Duodenal mucosa (tissue), 2 donors: ENCODE data around the gene RAP2A.

Experiments
- H3K27ac ChIP-seq: one replicate; pipeline ENCODE4 v1.7.0; 2013; ENCODE audit warnings: low read depth, low read length
- H3K27me3 ChIP-seq, 2 donors: one replicate each; pipeline ENCODE4 v1.7.0; 2013; ENCODE audit warnings: low read length in 2 of 2, control low read depth in 1 of 2; ENCODE audit not compliant: insufficient read depth in 2 of 2, control insufficient read depth in 1 of 2
- H3K36me3 ChIP-seq, 2 donors: one replicate each; pipeline ENCODE4 v1.7.0; 2013; ENCODE audit warnings: low read length in 2 of 2, control low read depth in 1 of 2; ENCODE audit not compliant: insufficient read depth in 2 of 2, control insufficient read depth in 1 of 2
- H3K4me1 ChIP-seq, 2 donors: one replicate each; pipeline ENCODE4 v1.7.0; 2013; ENCODE audit warnings: low read length in 2 of 2, control low read depth in 1 of 2; ENCODE audit not compliant: insufficient read depth in 2 of 2, control insufficient read depth in 1 of 2
- H3K4me3 ChIP-seq, 2 donors: one replicate each; pipeline ENCODE4 v1.7.0; 2013; ENCODE audit warnings: low read length in 2 of 2, low read depth in 1 of 2
- H3K9ac ChIP-seq, 2 donors: one replicate each; pipeline ENCODE4 v1.7.0; 2013; ENCODE audit warnings: low read length in 2 of 2, low read depth in 1 of 2
- H3K9me3 ChIP-seq, 2 donors: one replicate each; pipeline ENCODE4 v1.7.0; 2013; ENCODE audit warnings: low read length in 2 of 2, control low read depth in 1 of 2; ENCODE audit not compliant: control insufficient read depth in 1 of 2

The RAP2A gene

DNA sequence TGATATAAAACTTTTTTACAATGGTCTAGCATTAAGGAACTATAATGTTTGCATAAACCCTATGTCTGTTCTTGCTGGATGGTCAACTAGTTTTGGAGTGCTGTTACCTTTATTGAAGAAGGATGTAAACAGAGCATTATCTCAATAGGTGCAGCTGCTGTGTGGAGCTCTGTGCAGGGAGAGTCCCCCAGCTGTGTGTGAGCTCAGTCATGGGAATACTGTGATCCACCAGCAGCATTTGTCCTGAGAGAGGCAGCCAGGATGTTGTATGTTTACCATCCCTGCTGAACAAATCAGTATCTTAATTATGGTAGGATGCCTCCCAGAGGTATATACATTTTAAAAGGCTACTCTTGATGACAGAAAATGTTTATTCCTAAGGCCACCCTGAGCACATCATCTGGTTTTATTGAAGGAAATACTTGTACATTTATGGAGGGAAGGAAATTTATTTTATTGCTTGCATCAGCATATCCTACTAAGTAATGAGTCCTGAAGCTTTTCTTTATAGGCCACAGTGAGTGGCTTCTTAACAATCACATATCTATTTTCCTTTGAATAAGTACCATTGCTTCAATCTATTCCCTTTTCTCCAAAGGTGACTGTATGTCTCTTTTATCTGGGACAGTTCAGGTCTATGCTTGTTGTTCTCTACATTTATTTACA is 11.7 kb downstream of the RAP2A start:
- no peak overlapping the region for H3K4me3 ChIP-seq
- no peak overlapping the region for H3K27ac ChIP-seq
- H3K9me3 ChIP-seq = no peaks in the 10 kb centered on the region
- no peaks in the 10 kb centered on the region for H3K36me3 ChIP-seq
- no peaks in the 10 kb centered on the region for H3K4me1 ChIP-seq
- no peaks in the 10 kb centered on the region for H3K27me3 ChIP-seq
- H3K9ac ChIP-seq = no peak overlapping the region

DNA sequence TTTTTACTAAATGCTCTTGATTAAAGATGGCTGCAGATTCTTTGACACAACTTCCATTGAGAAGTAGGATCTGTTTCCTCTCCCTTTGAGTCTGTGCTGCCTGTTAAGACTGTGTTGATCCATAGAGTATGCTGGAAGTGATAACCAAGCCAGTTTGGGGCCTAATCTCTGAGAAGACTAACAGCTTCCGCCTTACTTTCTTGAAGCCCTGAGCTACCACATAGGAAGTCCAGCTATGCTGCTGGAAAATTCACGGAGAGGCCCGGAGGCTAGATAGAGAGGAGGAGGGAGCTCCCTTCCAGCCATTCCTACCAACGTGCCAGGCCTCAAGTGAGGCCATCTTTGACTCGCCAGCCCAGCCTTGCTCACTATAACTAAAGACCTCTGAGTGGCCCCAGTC is 12.5 kb downstream of the RAP2A start:
- Histone ChIP-seq H3K4me3 (no peak overlapping the region), H3K9ac (no peak overlapping the region), H3K9me3 (no peaks in the 10 kb centered on the region), H3K27ac (no peak overlapping the region), H3K36me3 (no peaks in the 10 kb centered on the region), H3K27me3 (no peaks in the 10 kb centered on the region), H3K4me1 (no peaks in the 10 kb centered on the region)

DNA sequence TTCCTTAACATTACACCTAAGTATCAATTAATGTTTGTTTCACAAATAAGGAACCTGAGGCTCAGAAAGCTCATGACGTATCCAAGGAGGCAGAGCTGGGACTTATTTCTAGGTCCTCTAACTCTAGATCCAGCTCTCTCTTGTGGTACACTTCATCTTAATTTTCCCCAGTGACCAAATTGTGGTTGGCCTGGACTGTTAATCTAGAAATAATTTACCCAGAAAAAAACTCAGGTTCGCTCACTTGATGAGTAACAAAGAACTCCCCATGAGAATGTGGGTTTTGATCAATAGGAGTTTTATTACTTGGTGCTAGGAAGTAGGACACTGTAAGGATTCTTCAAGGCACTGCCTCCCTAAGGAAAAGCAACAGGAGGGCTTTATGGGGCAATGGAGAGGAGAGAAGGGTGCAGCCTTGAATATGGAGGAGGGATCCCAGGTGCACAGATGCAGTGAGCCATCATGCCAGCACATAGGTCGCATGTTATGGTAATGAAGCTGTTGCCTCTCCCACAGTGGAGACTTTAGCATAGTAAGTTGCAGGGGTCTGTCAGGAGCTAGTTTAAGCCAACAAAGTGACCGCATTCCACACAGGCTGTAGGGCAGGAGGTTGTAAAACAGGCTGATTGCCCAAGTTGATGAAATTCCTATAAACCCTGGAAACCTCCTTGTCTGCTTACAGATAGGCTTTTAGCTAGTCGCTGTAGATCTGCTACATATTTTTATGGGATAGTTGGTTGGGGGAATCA is 14.7 kb downstream of the RAP2A start:
- no peak overlapping the region for H3K4me3 ChIP-seq
- H3K9ac ChIP-seq = no peak overlapping the region
- H3K36me3 ChIP-seq = no peaks in the 10 kb centered on the region
- H3K4me1 ChIP-seq = no peaks in the 10 kb centered on the region
- H3K27me3 ChIP-seq = no peaks in the 10 kb centered on the region
- no peaks in the 10 kb centered on the region for H3K9me3 ChIP-seq
- no peak overlapping the region for H3K27ac ChIP-seq

DNA sequence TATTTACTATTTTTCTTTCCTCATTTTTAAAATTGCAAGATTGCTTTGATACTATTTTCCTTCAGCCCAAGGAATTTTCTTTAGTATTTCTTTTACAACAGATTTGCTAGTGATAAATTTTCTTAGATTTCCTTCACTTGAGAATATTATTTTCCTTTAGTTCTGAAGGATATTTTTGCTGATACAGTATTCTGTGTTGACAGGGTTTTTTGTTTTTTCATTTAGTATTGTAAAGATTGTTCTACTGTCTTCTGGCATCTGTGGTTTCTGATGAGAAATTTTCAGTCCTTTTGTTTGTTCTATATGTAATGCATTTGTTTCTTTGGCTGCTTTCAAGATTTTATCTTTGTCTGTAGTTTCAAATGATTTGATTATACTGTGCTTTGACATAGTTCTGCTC is 20.7 kb downstream of the RAP2A start:
- Histone ChIP-seq H3K27me3 (no peaks in the 10 kb centered on the region), H3K4me3 (no peak overlapping the region), H3K9me3 (no peaks in the 10 kb centered on the region), H3K9ac (no peak overlapping the region), H3K4me1 (peaks cover 4 to 5% of the 10 kb centered on the region in 2 donors), H3K27ac (no peak overlapping the region), H3K36me3 (no peaks in the 10 kb centered on the region)

DNA sequence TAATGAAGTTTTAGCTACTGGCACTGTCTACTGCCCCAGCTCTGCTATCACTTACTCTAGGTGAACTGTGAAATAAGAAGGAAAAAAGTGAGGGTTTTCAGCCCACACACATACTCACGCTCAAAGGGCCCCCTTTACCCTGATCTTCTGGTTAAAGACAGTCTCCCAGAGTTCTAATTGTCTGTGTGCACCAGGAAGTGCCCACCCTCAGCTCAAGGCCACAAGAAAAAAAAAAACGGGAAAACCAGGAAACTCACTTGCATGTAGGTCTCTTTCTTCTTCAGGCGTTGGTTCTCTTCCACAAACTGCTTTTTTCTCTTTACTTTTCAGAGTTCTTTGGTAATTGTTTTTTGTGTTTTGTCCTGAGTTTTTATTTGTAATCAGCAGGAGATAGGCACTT is 22.1 kb downstream of the RAP2A start:
- Histone ChIP-seq H3K27me3 (no peaks in the 10 kb centered on the region), H3K4me3 (no peak overlapping the region), H3K27ac (no peak overlapping the region), H3K9me3 (no peaks in the 10 kb centered on the region), H3K4me1 (peaks cover 8 to 11% of the 10 kb centered on the region in 2 donors), H3K9ac (no peak overlapping the region), H3K36me3 (no peaks in the 10 kb centered on the region)

DNA sequence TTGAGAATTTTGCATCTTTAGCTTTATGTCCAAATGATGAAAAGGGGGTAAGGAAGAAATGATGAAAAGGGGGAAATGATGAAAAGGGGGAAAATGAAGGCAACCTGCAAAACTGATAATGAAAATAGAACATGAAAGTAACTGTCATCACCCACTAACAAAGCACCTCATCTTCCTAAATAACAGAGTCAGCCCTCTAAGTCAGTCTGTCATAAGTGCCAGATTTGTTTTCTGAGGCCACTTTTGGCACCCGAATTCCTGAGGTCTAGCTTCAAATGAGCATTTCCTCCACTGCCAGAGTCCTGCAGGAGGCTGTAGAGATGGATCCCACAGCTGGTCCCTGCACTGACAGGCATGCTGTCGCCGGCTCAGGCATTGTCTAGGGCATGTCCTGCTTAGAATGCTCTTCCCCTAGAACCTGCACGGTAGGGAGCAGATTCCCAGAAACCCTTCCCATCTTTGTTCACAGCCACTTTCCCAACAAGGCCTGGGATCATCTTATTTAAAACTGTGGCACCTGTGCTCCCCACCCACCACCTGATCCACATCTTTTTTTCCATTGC is 25.3 kb downstream of the RAP2A start:
- Histone ChIP-seq H3K9me3 (no peaks in the 10 kb centered on the region), H3K27ac (no peak overlapping the region), H3K4me1 (peaks cover 8 to 11% of the 10 kb centered on the region in 2 donors), H3K27me3 (no peaks in the 10 kb centered on the region), H3K4me3 (no peak overlapping the region), H3K9ac (no peak overlapping the region), H3K36me3 (peaks cover 4% of the 10 kb centered on the region in 2 donors)

DNA sequence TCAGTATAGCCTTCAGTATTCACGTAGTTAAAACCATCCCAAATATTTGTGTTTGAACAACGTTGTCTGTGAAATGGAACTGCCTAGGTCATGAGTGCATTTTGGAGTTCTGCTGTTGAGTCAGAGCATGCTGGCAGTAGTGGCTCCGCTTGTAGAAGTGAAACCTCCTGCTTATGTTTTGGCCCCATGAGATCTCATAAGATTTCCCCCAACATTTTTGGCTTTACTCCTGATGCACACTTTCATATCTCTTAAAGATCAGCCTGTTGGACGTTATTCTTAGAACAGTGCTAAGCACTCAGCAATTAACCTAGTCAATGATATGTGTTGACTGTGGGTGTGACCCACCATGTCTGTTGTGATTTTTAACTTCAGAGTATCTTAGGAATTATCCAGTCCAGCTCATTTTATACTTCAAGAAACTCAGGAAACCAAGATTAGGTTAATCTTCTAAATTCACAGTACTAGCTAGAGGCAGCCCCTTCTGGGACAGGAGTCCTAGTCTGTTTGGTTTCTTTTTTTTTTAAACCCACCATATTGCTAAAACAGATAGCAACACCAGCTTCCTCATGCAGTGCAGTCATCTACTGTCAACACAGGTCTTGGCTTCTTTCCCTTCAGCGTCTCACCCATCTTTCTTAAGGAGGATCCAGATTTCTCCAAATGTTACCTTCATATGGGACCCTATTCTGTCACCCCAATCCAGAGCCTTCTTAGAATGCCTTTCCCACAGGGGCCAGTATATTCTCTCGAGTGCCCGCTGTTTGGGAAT is 26.2 kb downstream of the RAP2A start:
- H3K9me3 ChIP-seq = no peaks in the 10 kb centered on the region
- H3K4me1 ChIP-seq = peaks cover 8 to 11% of the 10 kb centered on the region in 2 donors
- no peak overlapping the region for H3K27ac ChIP-seq
- no peaks in the 10 kb centered on the region for H3K27me3 ChIP-seq
- H3K36me3 ChIP-seq = peaks cover 6 to 7% of the 10 kb centered on the region in 2 donors
- H3K9ac ChIP-seq = no peak overlapping the region
- no peak overlapping the region for H3K4me3 ChIP-seq

DNA sequence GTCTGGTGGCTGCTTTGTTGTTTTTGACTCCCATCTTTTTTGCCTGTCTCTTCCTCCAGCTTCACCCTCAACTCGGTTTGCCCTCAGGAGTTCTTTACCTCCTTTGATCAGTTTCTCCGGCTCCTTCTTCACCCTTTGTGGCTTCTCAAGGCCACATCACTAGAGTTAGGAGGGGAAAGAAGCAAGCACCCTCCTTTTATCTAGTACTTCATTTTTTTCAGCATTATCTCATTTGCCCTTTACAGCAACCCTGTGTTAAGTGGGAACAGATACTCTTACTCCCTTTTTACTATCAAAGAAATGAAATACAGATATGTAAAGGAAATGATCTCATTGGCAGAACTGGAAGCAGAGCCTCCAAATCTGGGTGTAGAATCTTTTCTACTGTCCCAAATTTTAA is 26.9 kb downstream of the RAP2A start:
- Histone ChIP-seq H3K4me1 (peaks cover 8 to 11% of the 10 kb centered on the region in 2 donors), H3K9me3 (no peaks in the 10 kb centered on the region), H3K27me3 (no peaks in the 10 kb centered on the region), H3K36me3 (peaks cover 6 to 7% of the 10 kb centered on the region in 2 donors), H3K27ac (no peak overlapping the region), H3K9ac (no peak overlapping the region), H3K4me3 (no peak overlapping the region)

DNA sequence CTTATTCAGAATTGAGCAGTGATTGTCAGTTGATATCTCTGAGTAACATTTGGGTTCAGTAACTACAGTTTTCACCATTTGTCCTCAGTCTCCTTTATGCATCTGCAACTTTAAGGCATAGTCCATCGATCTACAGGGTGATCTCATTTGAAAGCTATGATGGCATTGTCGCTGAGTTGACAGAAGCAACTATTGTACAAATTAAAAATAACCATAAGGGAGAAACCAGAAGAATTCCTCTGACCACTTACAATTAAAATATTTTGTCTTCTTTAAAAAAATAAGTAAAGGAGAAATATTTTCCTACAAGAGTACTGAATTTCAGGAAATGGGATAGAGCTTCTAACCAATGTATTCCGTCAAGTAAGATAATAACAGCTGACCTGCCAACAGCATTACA is 30.6 kb downstream of the RAP2A start:
- Histone ChIP-seq H3K9ac (no peak overlapping the region), H3K4me3 (no peak overlapping the region), H3K27me3 (no peaks in the 10 kb centered on the region), H3K4me1 (peaks cover 4 to 8% of the 10 kb centered on the region in 2 donors), H3K36me3 (peaks cover 6 to 7% of the 10 kb centered on the region in 2 donors), H3K27ac (no peak overlapping the region), H3K9me3 (no peaks in the 10 kb centered on the region)

DNA sequence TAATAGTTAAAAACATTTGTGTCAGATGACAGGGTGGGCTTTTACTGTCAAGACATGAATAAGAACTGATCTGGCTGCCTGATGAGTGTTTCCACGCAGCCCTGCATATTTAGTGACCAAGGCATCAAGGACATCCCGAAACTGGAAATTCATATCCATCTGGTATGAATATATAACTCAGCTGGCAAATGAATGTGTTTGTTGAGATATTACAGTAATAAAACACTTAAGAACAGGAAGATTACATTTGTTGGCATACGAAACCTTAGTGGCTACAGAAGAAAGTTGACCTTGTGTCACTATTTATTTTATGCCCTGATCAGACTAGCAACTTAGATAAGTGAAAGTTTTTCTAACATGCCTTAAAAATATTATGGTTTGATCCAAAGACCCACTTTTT is 32.8 kb downstream of the RAP2A start:
- Histone ChIP-seq H3K9ac (no peak overlapping the region), H3K27me3 (no peaks in the 10 kb centered on the region), H3K4me3 (no peak overlapping the region), H3K4me1 (no peaks in the 10 kb centered on the region), H3K9me3 (no peaks in the 10 kb centered on the region), H3K27ac (no peak overlapping the region), H3K36me3 (peaks cover 6 to 7% of the 10 kb centered on the region in 2 donors)
